ENCODE results near the gene LYRM2. TPM values are rescaled to one million over a fixed set of nuclear protein-coding genes. Genes with fewer than 3 reads are reported as not detected.

The LYRM2 gene
- total and polyA plus RNA-seq, 2 of the 8 experiments (the other 6 are each of a cell fraction or from before 2014, with no cell fraction given), result 7.3 to 25.7 TPM

- Histone ChIP-seq H3K9ac (replicated peaks in 1 of 4; ENCODE audit: extremely low read depth in 1 of 4, low read depth in 3 of 4, low read length in 3 of 4) (no peak overlapping the region), H4K20me1 (replicated peaks in 1 of 2; ENCODE audit: control insufficient read depth in 1 of 2, insufficient read depth in 2 of 2, low read length in 2 of 2) (no peaks in the 10 kb centered on the region), H3K14ac (ENCODE audit: insufficient read length) (no peak overlapping the region), H3K36me3 (ENCODE audit: control insufficient read depth in 2 of 4, insufficient read depth in 4 of 4, low read length in 3 of 4) (no peaks in the 10 kb centered on the region), H3K27ac (ENCODE audit: low read depth, low read length) (no peak overlapping the region), H3K9me3 (ENCODE audit: insufficient read depth in 2 of 2, low read depth in 1 of 2, low read length in 1 of 2) (no peaks in the 10 kb centered on the region), H2BK12ac (ENCODE audit: low read depth, low read length) (no peak overlapping the region), H3K27me3 (replicated peaks in 1 of 4; ENCODE audit: control insufficient read depth in 3 of 4, extremely low read depth in 1 of 4, insufficient read depth in 3 of 4, low read length in 3 of 4) (no peaks in the 10 kb centered on the region), H2BK15ac (ENCODE audit: low read length) (no peak overlapping the region), H3K56ac (replicated peaks; ENCODE audit: insufficient read length, low read depth, low read length) (no peak overlapping the region), H3K79me1 (ENCODE audit: low read depth, low read length) (no peaks in the 10 kb centered on the region), H3K4me2 (ENCODE audit: insufficient read depth in 1 of 2, low read depth in 2 of 2, low read length in 2 of 2) (no peak overlapping the region), H3K4ac (replicated peaks; ENCODE audit: insufficient read length, low read depth, low read length) (no peak overlapping the region), H2BK120ac (replicated peaks; ENCODE audit: low read depth, low read length) (no peak overlapping the region), H4K8ac (ENCODE audit: extremely low read depth, insufficient read depth, low read length) (no peak overlapping the region), H4K5ac (ENCODE audit: insufficient read length, low read depth, low read length) (no peak overlapping the region), H2BK20ac (ENCODE audit: low read length) (no peak overlapping the region), H2BK5ac (ENCODE audit: low read depth, low read length) (no peak overlapping the region), H3K18ac (ENCODE audit: extremely low read depth, low read length) (no peak overlapping the region), H3K4me1 (replicated peaks in 1 of 4; ENCODE audit: control insufficient read depth in 3 of 4, insufficient read depth in 4 of 4, low read length in 3 of 4) (no peaks in the 10 kb centered on the region), H3K79me2 (ENCODE audit: control insufficient read depth in 1 of 2, insufficient read depth in 2 of 2, low read length in 2 of 2) (no peaks in the 10 kb centered on the region), H2AFZ (ENCODE audit: low read length) (no peak overlapping the region), H3K23me2 (ENCODE audit: low read depth, low read length) (no peaks in the 10 kb centered on the region), H3K4me3 (ENCODE audit: extremely low read depth in 1 of 4, insufficient read depth in 2 of 4, low read depth in 3 of 4, low read length in 4 of 4) (no peak overlapping the region), H4K91ac (replicated peaks; ENCODE audit: insufficient read length, low read length) (no peak overlapping the region), H2AK5ac (ENCODE audit: low read depth, low read length) (no peak overlapping the region), H3K23ac (ENCODE audit: insufficient read length) (no peak overlapping the region)
- FAIRE-seq (no peak), DNase-seq (ENCODE audit: low read depth in 1 of 2, low spot score in 2 of 2) (no peak)
- POLR2A ChIA-PET (ENCODE audit: partially characterized antibody), result no interaction called here
- CTCF ChIA-PET (ENCODE audit: partially characterized antibody), result interaction anchor here (0.9 to 1.4 kb wide), 2 partner anchors 21 to 97 kb away, joined by 3 to 4 read pairs; no protein-coding TSS in a partner anchor
- TF ChIP-seq HDAC6 (IDR thresholded peaks at IDR 0.05; ENCODE audit: low read depth, low read length), result no peak
- TF ChIP-seq RAD21 (IDR thresholded peaks at IDR 0.05 in 1 of 2, conservative IDR thresholded peaks at IDR 0.05 in 1 of 2; ENCODE audit: low read depth in 2 of 2, low read length in 2 of 2), result no peak
- TF ChIP-seq RBBP5 (IDR thresholded peaks at IDR 0.05; ENCODE audit: borderline replicate concordance, low read depth, low read length), result no peak
- TF ChIP-seq RFX5 (IDR thresholded peaks at IDR 0.05; ENCODE audit: borderline replicate concordance, low read depth, low read length), result no peak
- TF ChIP-seq EGR1 (IDR thresholded peaks at IDR 0.05; ENCODE audit: borderline replicate concordance, low read depth, low read length), result no peak
These were observed 109.7 kb downstream of the LYRM2 start for GRCh38 chr6:89528866-89529265.
